NT2/D1 (cell line): ENCODE data around the gene DOCK1.

Experiments used
- DNase-seq: peaks from one replicate; pipeline ENCODE4 v3.0.0-alpha.2; 2011; ENCODE audit warnings: low read depth, low spot score
- H3K27me3 ChIP-seq: 2 replicates; pipeline ENCODE4 v1.6.0; 2011; ENCODE audit warnings: mild to moderate bottlenecking; ENCODE audit not compliant: insufficient read length, insufficient read depth
- H3K36me3 ChIP-seq: 2 replicates; pipeline ENCODE4 v1.6.1; 2011; ENCODE audit warnings: mild to moderate bottlenecking, low read length, mixed read lengths; ENCODE audit not compliant: insufficient read depth, insufficient read length
- H3K4me1 ChIP-seq: 2 replicates; pipeline ENCODE4 v1.5.1; 2011; ENCODE audit not compliant: insufficient read depth, insufficient read length
- H3K4me3 ChIP-seq: 2 replicates; pipeline ENCODE4 v1.5.1; 2011; ENCODE audit warnings: low read depth; ENCODE audit not compliant: insufficient read length
- H3K9ac ChIP-seq: 2 replicates; pipeline ENCODE4 v1.6.0; 2011; ENCODE audit warnings: low read depth; ENCODE audit not compliant: insufficient read length
- H3K9me3 ChIP-seq: 2 replicates; pipeline ENCODE4 v1.5.1; 2011; ENCODE audit warnings: mild to moderate bottlenecking, low read length; ENCODE audit not compliant: insufficient read depth
- SUZ12 ChIP-seq: IDR thresholded peaks from 2 replicates; pipeline ENCODE4 v1.6.1; 2011; ENCODE audit not compliant: insufficient read length, insufficient read depth; ENCODE audit errors: extremely low read depth
- YY1 ChIP-seq: IDR thresholded peaks from 2 replicates; pipeline ENCODE4 v1.6.1; 2011; ENCODE audit not compliant: insufficient read length, insufficient read depth
- ZNF274 ChIP-seq: IDR thresholded peaks from 2 replicates; pipeline ENCODE4 v1.6.1; 2011; ENCODE audit warnings: mild to moderate bottlenecking, low read depth, low read length

Gene DOCK1

GRCh38 chr10:127310430-127310829, 405.2 kb downstream of the DOCK1 start:
- Histone ChIP-seq H3K36me3 (no peaks in the 10 kb centered on the region), H3K9me3 (peaks cover 3% of the 10 kb centered on the region; the same call in 1 of the 2 replicates), H3K4me3 (no peak overlapping the region), H3K9ac (no peak overlapping the region), H3K4me1 (no peaks in the 10 kb centered on the region), H3K27me3 (no peaks in the 10 kb centered on the region)
- TF ChIP-seq YY1, result no peak
- no peak for TF ChIP-seq SUZ12
- no peak for TF ChIP-seq ZNF274
- DNase-seq, result no peak

GRCh38 chr10:127310923-127311322, 405.7 kb downstream of the DOCK1 start:
- no peaks in the 10 kb centered on the region for H3K27me3 ChIP-seq
- no peak for TF ChIP-seq YY1
- TF ChIP-seq ZNF274, result no peak
- TF ChIP-seq SUZ12, result no peak
- H3K9me3 ChIP-seq, result peaks cover 3% of the 10 kb centered on the region; the same call in 1 of the 2 replicates
- peak; percentile 11 for DNase-seq
- H3K4me3 ChIP-seq, result no peak overlapping the region
- no peaks in the 10 kb centered on the region for H3K36me3 ChIP-seq
- no peak overlapping the region for H3K9ac ChIP-seq
- no peaks in the 10 kb centered on the region for H3K4me1 ChIP-seq

GRCh38 chr10:127313996-127314700, 408.9 kb downstream of the DOCK1 start:
- H3K4me1 ChIP-seq, result no peaks in the 10 kb centered on the region
- DNase-seq, result no peak
- H3K36me3 ChIP-seq, result no peaks in the 10 kb centered on the region
- H3K9ac ChIP-seq, result no peak overlapping the region
- no peak overlapping the region for H3K4me3 ChIP-seq
- peaks cover 3% of the 10 kb centered on the region; the same call in 1 of the 2 replicates for H3K9me3 ChIP-seq
- TF ChIP-seq SUZ12 (no peak), YY1 (no peak), ZNF274 (no peak)
- no peaks in the 10 kb centered on the region for H3K27me3 ChIP-seq

GRCh38 chr10:127314797-127315196, 409.6 kb downstream of the DOCK1 start:
- H3K4me1 ChIP-seq, result peaks cover 1% of the 10 kb centered on the region
- no peak overlapping the region for H3K4me3 ChIP-seq
- H3K36me3 ChIP-seq, result no peaks in the 10 kb centered on the region
- DNase-seq, result no peak
- TF ChIP-seq ZNF274 (no peak), YY1 (no peak), SUZ12 (no peak)
- peaks cover 3% of the 10 kb centered on the region; the same call in 1 of the 2 replicates for H3K9me3 ChIP-seq
- no peaks in the 10 kb centered on the region for H3K27me3 ChIP-seq
- no peak overlapping the region for H3K9ac ChIP-seq

GRCh38 chr10:127315888-127316287, 410.7 kb downstream of the DOCK1 start:
- no peaks in the 10 kb centered on the region for H3K27me3 ChIP-seq
- no peak for DNase-seq
- peaks cover 2% of the 10 kb centered on the region for H3K4me1 ChIP-seq
- H3K9me3 ChIP-seq, result peaks cover 3% of the 10 kb centered on the region; the same call in 1 of the 2 replicates
- no peak overlapping the region for H3K4me3 ChIP-seq
- H3K9ac ChIP-seq, result no peak overlapping the region
- TF ChIP-seq YY1 (no peak), ZNF274 (no peak), SUZ12 (no peak)
- no peaks in the 10 kb centered on the region for H3K36me3 ChIP-seq

- Histone ChIP-seq H3K4me1 (peaks cover 2% of the 10 kb centered on the region), H3K27me3 (no peaks in the 10 kb centered on the region), H3K4me3 (no peak overlapping the region), H3K9me3 (no peaks in the 10 kb centered on the region), H3K9ac (no peak overlapping the region), H3K36me3 (no peaks in the 10 kb centered on the region)
- no peak for TF ChIP-seq YY1
- no peak for TF ChIP-seq SUZ12
- TF ChIP-seq ZNF274, result no peak
- no peak for DNase-seq
Measured at GRCh38 chr10:127318396-127318795, 413.2 kb downstream of the DOCK1 start.

GRCh38 chr10:127319271-127319670, 414.0 kb downstream of the DOCK1 start:
- no peak overlapping the region for H3K9ac ChIP-seq
- no peak for TF ChIP-seq ZNF274
- TF ChIP-seq SUZ12, result no peak
- no peak for TF ChIP-seq YY1
- no peak for DNase-seq

More at GRCh38 chr10:127319271-127319670, 414.0 kb downstream of the DOCK1 start:
- Histone ChIP-seq H3K27me3 (no peaks in the 10 kb centered on the region), H3K4me1 (peaks cover 2% of the 10 kb centered on the region), H3K4me3 (no peak overlapping the region), H3K9me3 (no peaks in the 10 kb centered on the region), H3K36me3 (no peaks in the 10 kb centered on the region)
